Choroid plexus epithelial cell (primary cell): Measurements from ENCODE around the gene DUSP5.
"Not testable (repeated sequence)": the region's sequence is repeated elsewhere in the genome, so short reads cannot be mapped to it uniquely, and the experiment has no call there.

ENCODE experiments used
- DNase-seq: peaks from one replicate; pipeline ENCODE4 v3.0.0-alpha.2; 2010; ENCODE audit warnings: low read depth
- H3K4me3 ChIP-seq: 2 replicates; pipeline ENCODE4 v1.5.1; 2011; ENCODE audit warnings: low read depth, mild to moderate bottlenecking, control low read depth, low read length, moderate library complexity
- TF ChIP-seq, protein P1 (sequence below): conservative IDR thresholded peaks from 2 replicates; pipeline ENCODE4 v1.5.1; 2011; ENCODE audit warnings: low read depth, mild to moderate bottlenecking, control low read depth, inconsistent platforms, low read length, moderate library complexity

Gene DUSP5

GRCh38 chr10:110529596-110530011 is 31.9 kb downstream of the DUSP5 start:
- no peak overlapping the region for H3K4me3 ChIP-seq
- TF ChIP-seq, protein P1, sequence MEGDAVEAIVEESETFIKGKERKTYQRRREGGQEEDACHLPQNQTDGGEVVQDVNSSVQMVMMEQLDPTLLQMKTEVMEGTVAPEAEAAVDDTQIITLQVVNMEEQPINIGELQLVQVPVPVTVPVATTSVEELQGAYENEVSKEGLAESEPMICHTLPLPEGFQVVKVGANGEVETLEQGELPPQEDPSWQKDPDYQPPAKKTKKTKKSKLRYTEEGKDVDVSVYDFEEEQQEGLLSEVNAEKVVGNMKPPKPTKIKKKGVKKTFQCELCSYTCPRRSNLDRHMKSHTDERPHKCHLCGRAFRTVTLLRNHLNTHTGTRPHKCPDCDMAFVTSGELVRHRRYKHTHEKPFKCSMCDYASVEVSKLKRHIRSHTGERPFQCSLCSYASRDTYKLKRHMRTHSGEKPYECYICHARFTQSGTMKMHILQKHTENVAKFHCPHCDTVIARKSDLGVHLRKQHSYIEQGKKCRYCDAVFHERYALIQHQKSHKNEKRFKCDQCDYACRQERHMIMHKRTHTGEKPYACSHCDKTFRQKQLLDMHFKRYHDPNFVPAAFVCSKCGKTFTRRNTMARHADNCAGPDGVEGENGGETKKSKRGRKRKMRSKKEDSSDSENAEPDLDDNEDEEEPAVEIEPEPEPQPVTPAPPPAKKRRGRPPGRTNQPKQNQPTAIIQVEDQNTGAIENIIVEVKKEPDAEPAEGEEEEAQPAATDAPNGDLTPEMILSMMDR, result no peak
- no peak for DNase-seq

DNA sequence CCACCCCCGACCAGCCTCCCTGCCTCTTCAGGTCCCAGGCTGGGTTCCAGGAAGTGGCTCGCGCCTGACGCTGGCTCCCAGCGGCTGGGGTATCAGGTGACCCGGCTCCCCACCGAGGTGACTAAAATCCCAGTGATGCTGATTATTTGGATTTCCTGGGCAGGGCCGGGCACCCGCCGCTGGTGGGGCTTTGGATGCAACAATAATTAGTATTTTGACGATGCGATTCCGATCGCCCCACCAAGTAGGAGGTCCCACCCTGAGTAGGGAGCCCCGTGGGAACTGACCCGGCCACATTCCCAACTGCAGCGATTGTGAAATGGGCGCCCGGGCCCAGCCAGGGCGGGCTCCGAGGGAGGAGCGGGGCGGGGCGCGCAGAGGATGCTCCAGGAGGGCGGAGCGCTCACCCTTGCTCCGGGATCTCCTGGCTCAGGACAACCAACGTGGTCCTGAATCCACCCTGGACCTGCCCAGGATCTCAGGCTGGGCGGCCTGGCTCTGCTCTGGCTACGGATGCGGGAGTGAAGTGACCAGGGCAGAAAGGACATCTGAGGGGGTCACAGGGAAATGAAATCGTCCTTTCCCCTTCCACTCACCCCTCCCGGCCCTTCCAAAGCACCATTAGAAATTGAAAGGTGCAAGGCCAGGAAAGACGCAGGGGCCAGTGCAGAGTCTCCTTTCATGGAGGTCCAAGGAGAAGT is 32.6 kb downstream of the DUSP5 start:
- TF ChIP-seq, protein P1, result no peak
- DNase-seq, result peak; percentile 79
- H3K4me3 ChIP-seq, result peak overlapping the region; percentile 44

DNA sequence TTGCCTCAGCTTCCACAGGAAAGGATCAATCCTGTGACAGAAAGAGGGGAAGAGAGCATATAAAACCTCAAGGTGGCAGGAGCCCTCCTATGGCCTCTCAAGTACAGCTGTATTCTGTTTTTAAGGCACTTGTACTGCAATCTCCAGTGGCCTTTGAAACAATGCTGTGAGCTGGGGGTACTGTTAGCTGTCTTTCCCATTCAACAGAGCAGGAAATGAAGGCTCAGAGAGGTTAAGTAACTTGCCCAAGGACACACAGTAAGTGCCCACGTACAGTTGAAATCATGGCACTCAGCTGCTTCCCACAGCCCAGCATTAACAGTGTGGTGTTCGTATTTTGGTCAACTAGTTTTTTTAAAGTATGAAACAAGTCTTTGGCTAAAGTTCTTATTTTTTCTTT is 34.0 kb downstream of the DUSP5 start:
- DNase-seq, result no peak
- TF ChIP-seq, protein P1, result no peak
- no peak overlapping the region for H3K4me3 ChIP-seq

GRCh38 chr10:110532628-110533027 is 34.9 kb downstream of the DUSP5 start:
- DNase-seq, H3K4me3 ChIP-seq: not testable (repeated sequence)

DNA sequence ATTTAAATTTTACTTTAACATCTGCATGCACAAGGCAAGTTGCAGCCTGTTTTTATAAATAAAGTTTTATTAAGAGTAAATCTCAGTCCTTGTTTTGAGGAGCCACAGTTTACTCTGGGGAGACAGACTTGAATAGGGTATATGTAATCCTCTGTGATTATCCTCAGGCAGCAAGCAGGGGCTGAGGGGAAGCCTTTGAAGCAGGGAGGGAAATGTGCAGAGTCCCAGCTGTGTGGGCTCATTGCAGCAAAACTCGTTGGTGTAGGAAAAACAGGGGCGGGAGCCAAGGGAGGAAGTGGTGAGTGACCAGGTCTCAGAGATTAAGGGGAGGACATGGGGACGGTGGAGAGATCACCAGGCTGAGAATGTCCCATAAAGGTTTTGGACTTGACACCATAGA is 35.4 kb downstream of the DUSP5 start:
- no peak overlapping the region for H3K4me3 ChIP-seq
- TF ChIP-seq, protein P1, result no peak
- peak; percentile 35 for DNase-seq

DNA sequence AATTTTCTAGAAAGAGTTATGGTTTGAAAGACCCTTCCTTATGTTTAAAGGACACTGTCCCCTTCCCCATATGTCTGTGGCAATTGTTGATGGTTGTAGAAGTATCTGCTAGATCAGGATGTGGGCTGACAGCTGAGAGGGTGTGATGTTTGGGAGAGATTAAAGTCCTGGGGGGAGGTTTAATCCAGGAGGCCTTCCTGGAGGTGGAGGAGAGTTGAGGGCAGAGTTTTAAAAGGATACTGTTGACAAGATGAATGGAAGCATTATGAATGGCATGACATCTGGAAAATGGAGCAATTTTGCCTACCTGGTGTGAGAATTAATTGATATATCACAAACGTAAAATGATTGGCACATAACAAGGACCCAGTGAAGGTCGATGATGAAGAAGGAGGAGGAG is 36.9 kb downstream of the DUSP5 start:
- no peak for DNase-seq
- TF ChIP-seq, protein P1, result no peak
- no peak overlapping the region for H3K4me3 ChIP-seq

GRCh38 chr10:110535958-110536891 is 38.5 kb downstream of the DUSP5 start:
- H3K4me3 ChIP-seq, result no peak overlapping the region
- DNase-seq, result peak; percentile 88
- TF ChIP-seq, protein P1, result peak; percentile 54
